Mesenchymal stem cell (in vitro differentiated cells and primary cell): ENCODE measurements around the gene FAM120B.
"Not testable (repeated sequence)": the region's sequence is repeated elsewhere in the genome, so short reads cannot be mapped to it uniquely, and the experiment has no call there.

ENCODE experiments used
- DNase-seq: peaks from one replicate; pipeline ENCODE4 v3.0.0-alpha.2; 2013
- H2AFZ ChIP-seq: one replicate; pipeline ENCODE4 v1.6.1; 2013; ENCODE audit warnings: low read depth, mild to moderate bottlenecking, control low read depth, inconsistent platforms, low read length, moderate library complexity
- H2AK5ac ChIP-seq: 2 replicates; pipeline ENCODE4 v1.6.1; 2013; ENCODE audit warnings: low read length, moderate library complexity, mild to moderate bottlenecking, inconsistent platforms; ENCODE audit not compliant: severe bottlenecking
- H2BK120ac ChIP-seq: one replicate; pipeline ENCODE4 v1.6.1; 2013; ENCODE audit warnings: low read depth, mild to moderate bottlenecking, inconsistent platforms, low read length, moderate library complexity
- H2BK12ac ChIP-seq, 2 experiments: one replicate each; pipeline ENCODE4 v1.6.1; 2013; ENCODE audit warnings: inconsistent platforms in 2 of 2, low read length in 2 of 2, mild to moderate bottlenecking in 2 of 2, moderate library complexity in 2 of 2, control low read depth in 1 of 2
- H2BK15ac ChIP-seq: one replicate; pipeline ENCODE4 v1.6.1; 2013; ENCODE audit warnings: mild to moderate bottlenecking, low read depth, inconsistent platforms; ENCODE audit not compliant: poor library complexity, severe bottlenecking
- H2BK5ac ChIP-seq: 2 replicates; pipeline ENCODE4 v1.6.1; 2013; ENCODE audit warnings: low read depth, mild to moderate bottlenecking, low read length, control low read depth, inconsistent platforms; ENCODE audit not compliant: poor library complexity, severe bottlenecking
- H3K14ac ChIP-seq, 2 experiments: one replicate each; pipeline ENCODE4 v1.6.1; 2013; ENCODE audit warnings: inconsistent platforms in 2 of 2, low read length in 2 of 2, control low read depth in 1 of 2, mild to moderate bottlenecking in 1 of 2, moderate library complexity in 1 of 2
- H3K18ac ChIP-seq, 2 experiments: one replicate each; pipeline ENCODE4 v1.6.1; 2013; ENCODE audit warnings: inconsistent platforms in 2 of 2, low read length in 2 of 2, control low read depth in 1 of 2, low read depth in 1 of 2, mild to moderate bottlenecking in 1 of 2
- H3K23ac ChIP-seq, 2 experiments: one replicate each; pipeline ENCODE4 v1.6.1; 2013; ENCODE audit warnings: inconsistent platforms in 2 of 2, low read length in 2 of 2, mild to moderate bottlenecking in 2 of 2, moderate library complexity in 2 of 2, control low read depth in 1 of 2
- H3K27ac ChIP-seq: 2 replicates; pipeline ENCODE4 v1.5.1; 2013; ENCODE audit warnings: mild to moderate bottlenecking, moderate library complexity, low read length, control low read depth, inconsistent platforms; ENCODE audit not compliant: poor library complexity, severe bottlenecking
- H3K27me3 ChIP-seq, 2 experiments: 2 replicates each; pipeline versions ENCODE4 v1.6.1 to v1.7.0; 2013; ENCODE audit warnings: low read length in 2 of 2, mild to moderate bottlenecking in 2 of 2, moderate library complexity in 2 of 2, control low read depth in 1 of 2, inconsistent platforms in 1 of 2; ENCODE audit not compliant: control insufficient read depth in 1 of 2, insufficient read depth in 1 of 2
- H3K36me3 ChIP-seq, 2 experiments: 2 replicates each; pipeline versions ENCODE4 v1.6.1 to v1.7.0; 2013; ENCODE audit warnings: low read length in 2 of 2, control low read depth in 1 of 2, inconsistent platforms in 1 of 2, low read depth in 1 of 2, mild to moderate bottlenecking in 1 of 2; ENCODE audit not compliant: insufficient read depth in 2 of 2, control insufficient read depth in 1 of 2
- H3K4ac ChIP-seq, 2 experiments: one replicate each; pipeline ENCODE4 v1.6.1; 2013; ENCODE audit warnings: inconsistent platforms in 2 of 2, low read length in 2 of 2, mild to moderate bottlenecking in 2 of 2, moderate library complexity in 2 of 2, control low read depth in 1 of 2, low read depth in 1 of 2
- H3K4me1 ChIP-seq: 2 replicates; pipeline ENCODE4 v1.6.1; 2013; ENCODE audit warnings: low read depth, low read length, control low read depth; ENCODE audit not compliant: control insufficient read depth, insufficient read depth
- H3K4me2 ChIP-seq: 2 replicates; pipeline ENCODE4 v1.6.1; 2013; ENCODE audit warnings: low read length, mild to moderate bottlenecking, inconsistent platforms; ENCODE audit not compliant: poor library complexity, severe bottlenecking
- H3K4me3 ChIP-seq, 2 experiments: 2 replicates each; pipeline versions ENCODE4 v1.5.1 to v1.7.0; 2013; ENCODE audit warnings: low read length in 2 of 2, mild to moderate bottlenecking in 2 of 2, control low read depth in 1 of 2, low read depth in 1 of 2; ENCODE audit not compliant: insufficient read depth in 1 of 2
- H3K79me1 ChIP-seq: replicated peaks from 2 replicates; pipeline ENCODE4 v1.6.1; 2013; ENCODE audit warnings: mild to moderate bottlenecking, control low read depth, low read length, inconsistent platforms; ENCODE audit not compliant: poor library complexity, severe bottlenecking
- H3K9ac ChIP-seq: 2 replicates; pipeline ENCODE4 v1.7.0; 2013; ENCODE audit warnings: mild to moderate bottlenecking, low read length, moderate library complexity
- H3K9me3 ChIP-seq: 2 replicates; pipeline ENCODE4 v1.7.0; 2013; ENCODE audit warnings: mild to moderate bottlenecking, low read length; ENCODE audit not compliant: control insufficient read depth
- H4K8ac ChIP-seq: one replicate; pipeline ENCODE4 v1.6.1; 2013; ENCODE audit warnings: inconsistent platforms, mild to moderate bottlenecking, low read length, moderate library complexity
- H4K91ac ChIP-seq: one replicate; pipeline ENCODE4 v1.6.1; 2013; ENCODE audit warnings: mild to moderate bottlenecking, low read length, inconsistent platforms
- WGBS: methylation state at CpG from one replicate; pipeline ENCODE4 v1.1.7; 2013; ENCODE audit warnings: mixed read lengths; 5-methylcytosine and 5-hydroxymethylcytosine counted together

Gene FAM120B

GRCh38 chr6:170393807-170394399 is 87.3 kb downstream of the FAM120B start:
- peaks cover 51 to 89% of the 10 kb centered on the region in 2 experiments for H3K36me3 ChIP-seq
- H3K14ac ChIP-seq, result peak overlapping the region in 1 of 2 experiments; percentile 13
- H3K9me3 ChIP-seq, result no peaks in the 10 kb centered on the region
- H3K9ac ChIP-seq, result no peak overlapping the region
- no peaks in the 10 kb centered on the region for H3K27me3 ChIP-seq
- H3K4me2 ChIP-seq, result no peak overlapping the region
- peaks cover 8% of the 10 kb centered on the region for H3K4me1 ChIP-seq
- no peak overlapping the region for H2AFZ ChIP-seq
- H4K91ac ChIP-seq, result no peak overlapping the region
- no peak overlapping the region for H2BK12ac ChIP-seq
- no peak overlapping the region for H3K18ac ChIP-seq
- no peak overlapping the region for H3K4me3 ChIP-seq
- H3K4ac ChIP-seq, result no peak overlapping the region
- no peak overlapping the region for H4K8ac ChIP-seq
- H3K79me1 ChIP-seq, result peaks cover 14% of the 10 kb centered on the region
- 94% methylated on average over 9 of the region's 9 CpGs for whole genome bisulfite sequencing
- H2AK5ac ChIP-seq, result no peak overlapping the region
- no peak overlapping the region for H3K27ac ChIP-seq
- no peak overlapping the region for H3K23ac ChIP-seq
- H2BK120ac ChIP-seq, result no peak overlapping the region
- H2BK5ac ChIP-seq, result no peak overlapping the region
- no peak overlapping the region for H2BK15ac ChIP-seq
- no peak for DNase-seq

GRCh38 chr6:170394980-170395379 is 88.4 kb downstream of the FAM120B start:
- Histone ChIP-seq H3K27me3 (no peaks in the 10 kb centered on the region), H3K23ac (no peak overlapping the region), H3K36me3 (peaks cover 48 to 79% of the 10 kb centered on the region in 2 experiments), H2BK120ac (no peak overlapping the region), H3K4me2 (no peak overlapping the region), H2BK5ac (no peak overlapping the region), H3K4ac (no peak overlapping the region), H4K8ac (no peak overlapping the region), H2AFZ (no peak overlapping the region), H3K79me1 (peaks cover 14% of the 10 kb centered on the region), H3K27ac (no peak overlapping the region), H3K9ac (no peak overlapping the region), H3K14ac (no peak overlapping the region), H3K4me1 (peaks cover 6% of the 10 kb centered on the region), H3K4me3 (no peak overlapping the region), H3K9me3 (no peaks in the 10 kb centered on the region), H2BK12ac (no peak overlapping the region), H2AK5ac (no peak overlapping the region), H3K18ac (no peak overlapping the region), H4K91ac (no peak overlapping the region), H2BK15ac (no peak overlapping the region)
- WGBS, result 97% methylated on average over 5 of the region's 6 CpGs
- DNase-seq, result no peak

GRCh38 chr6:170398743-170399369 is 92.3 kb downstream of the FAM120B start:
- H3K27ac ChIP-seq, H3K9ac ChIP-seq, H2BK5ac ChIP-seq, H2BK120ac ChIP-seq, H3K23ac ChIP-seq, H4K91ac ChIP-seq, H2BK15ac ChIP-seq, H3K4me3 ChIP-seq, H3K27me3 ChIP-seq, DNase-seq, H3K4ac ChIP-seq, H3K14ac ChIP-seq, H3K9me3 ChIP-seq, H2BK12ac ChIP-seq, H2AFZ ChIP-seq, H4K8ac ChIP-seq, H3K18ac ChIP-seq, H2AK5ac ChIP-seq, H3K4me2 ChIP-seq: not testable (repeated sequence)
- H3K79me1 ChIP-seq, result peaks cover 13% of the 10 kb centered on the region
- H3K36me3 ChIP-seq, result peaks cover 53 to 75% of the 10 kb centered on the region in 2 experiments
- 93% methylated on average over 1 of the region's 1 CpG for WGBS
- H3K4me1 ChIP-seq, result peaks cover 16% of the 10 kb centered on the region

GRCh38 chr6:170399955-170400558 is 93.5 kb downstream of the FAM120B start:
- H2BK5ac ChIP-seq, H4K91ac ChIP-seq, H2BK12ac ChIP-seq, H3K23ac ChIP-seq, H3K4me3 ChIP-seq, H3K4ac ChIP-seq, H3K18ac ChIP-seq, H3K27ac ChIP-seq, H3K9me3 ChIP-seq, H2AK5ac ChIP-seq, H2BK15ac ChIP-seq, H3K27me3 ChIP-seq, DNase-seq, H3K14ac ChIP-seq, H3K4me2 ChIP-seq, H2AFZ ChIP-seq, H3K9ac ChIP-seq, H2BK120ac ChIP-seq, H4K8ac ChIP-seq: not testable (repeated sequence)
- WGBS, result 70% methylated on average over 2 of the region's 2 CpGs
- Histone ChIP-seq H3K36me3 (peaks cover 41 to 77% of the 10 kb centered on the region in 2 experiments), H3K79me1 (peaks cover 11% of the 10 kb centered on the region), H3K4me1 (peaks cover 19% of the 10 kb centered on the region)
